Right ventricle myocardium superior (tissue), 1 donor: ENCODE results near the gene PRAMEF26. TPM values are rescaled to one million over a fixed set of nuclear protein-coding genes. Genes with fewer than 3 reads are reported as not detected.
"Not testable (repeated sequence)": the region's sequence is repeated elsewhere in the genome, so short reads cannot be mapped to it uniquely, and the experiment has no call there.

ENCODE experiments used
- ATAC-seq: fragments of 200-7000 bp; cut with Tn5 transposase; one replicate; pipeline ENCODE4 v1.9.1; 2020; ENCODE audit warnings: mild to moderate bottlenecking; ENCODE audit not compliant: poor library complexity
- DNase-seq: peaks from one replicate; pipeline ENCODE4 v3.0.0-alpha.2; 2020
- intact Hi-C: fragments of 100-400 bp; cut with DNase I; formaldehyde crosslinking; loops from one replicate; pipeline ENCODE4 v1.11.2; 2022
- long read RNA-seq: library from polyadenylated mRNA; unstranded; transcript quantifications from one replicate; pipeline ENCODE4 v2.0.0, GENCODE V29; 2021
- total RNA-seq: library from RNA; stranded (reverse); fragmentation: NEBNext Ultra II Directional; extraction: Animal tissue kit (Norgen Biotek cat#: 25700); gene quantifications from one replicate; pipeline ENCODE4 v1.2.1, GENCODE V29; 2021
- donor health status: DM: no; HTN: yes; CAD: no; lungs with severe emphysema.

PRAMEF26 gene
- not detected for total RNA-seq
- long read RNA-seq: 0 reads

- DNase-seq, intact Hi-C loops, ATAC-seq: not testable (repeated sequence)
Measured at GRCh38 chr1:13155909-13156308, at the start of gene PRAMEF26. Gene PRAMEF26, minus strand, starts transcription at chr1:13156009. Its CDS starts 2,914 bp downstream, at chr1:13153095.

- intact Hi-C loops, DNase-seq, ATAC-seq: not testable (repeated sequence)
Measured at GRCh38 chr1:13201309-13201708, 45.5 kb upstream of the PRAMEF26 start, which contains the start of gene PRAMEF13. Gene PRAMEF13, minus strand, starts transcription at chr1:13201409. Its CDS starts 1,820 bp downstream, at chr1:13199589.

GRCh38 chr1:13171548-13171947 is 15.7 kb upstream of the PRAMEF26 start, which contains the start of gene PRAMEF9:
Gene PRAMEF9, plus strand, starts transcription at chr1:13171848. Its CDS starts 3,433 bp downstream, at chr1:13175281.
- DNase-seq: not testable (repeated sequence)

GRCh38 chr1:13165531-13165930 is 9.7 kb upstream of the PRAMEF26 start, which contains the start of gene HNRNPCL4:
Gene HNRNPCL4, minus strand, starts transcription at chr1:13165631. Its CDS starts 164 bp downstream, at chr1:13165467.
- ATAC-seq, intact Hi-C loops, DNase-seq: not testable (repeated sequence)

More at GRCh38 chr1:13171548-13171947, 15.7 kb upstream of the PRAMEF26 start, which contains the start of gene PRAMEF9:
- ATAC-seq, intact Hi-C loops: not testable (repeated sequence)

- ATAC-seq, DNase-seq, intact Hi-C loops: not testable (repeated sequence)
Measured at GRCh38 chr1:13116754-13117153, 39.1 kb downstream of the PRAMEF26 start, which contains the start of gene HNRNPCL2. Gene HNRNPCL2, minus strand, starts transcription at chr1:13116854. Its CDS starts 454 bp downstream, at chr1:13116400.

Other genes starting within 250 kb of the PRAMEF26 start
- gene PRAMEF7, start 239.4 kb downstream of the PRAMEF26 start, total RNA-seq: not detected
- not detected for gene PRAMEF6, start 208.4 kb downstream of the PRAMEF26 start, total RNA-seq
- not detected for gene PRAMEF27, start 99.4 kb downstream of the PRAMEF26 start, total RNA-seq
- gene HNRNPCL3, start 95.2 kb downstream of the PRAMEF26 start, total RNA-seq: not detected
- not detected for gene PRAMEF25, start 85.2 kb downstream of the PRAMEF26 start, total RNA-seq
- not detected for gene HNRNPCL2, start 39.2 kb downstream of the PRAMEF26 start, total RNA-seq
- not detected for gene HNRNPCL4, start 9.6 kb upstream of the PRAMEF26 start, total RNA-seq
- gene PRAMEF9, start 15.8 kb upstream of the PRAMEF26 start, total RNA-seq: not detected
- gene PRAMEF13, start 45.4 kb upstream of the PRAMEF26 start, total RNA-seq: not detected
- gene PRAMEF18, start 70.1 kb upstream of the PRAMEF26 start, total RNA-seq: not detected
- gene PRAMEF5, start 98.2 kb upstream of the PRAMEF26 start, total RNA-seq: not detected
- gene PRAMEF8, start 129.1 kb upstream of the PRAMEF26 start, total RNA-seq: not detected
- gene PRAMEF33, start 147.5 kb upstream of the PRAMEF26 start, total RNA-seq: not detected
- gene PRAMEF15, start 159.6 kb upstream of the PRAMEF26 start, total RNA-seq: not detected
- not detected for gene PRAMEF14, start 191.1 kb upstream of the PRAMEF26 start, total RNA-seq
- not detected for gene PRAMEF19, start 215.9 kb upstream of the PRAMEF26 start, total RNA-seq
- gene PRAMEF17, start 233.6 kb upstream of the PRAMEF26 start, total RNA-seq: not detected